Superior temporal gyrus (tissue), 1 donor: Measurements from ENCODE around the gene AGAP1.

Experiments used
- DNase-seq: peaks from one replicate; pipeline ENCODE4 v3.0.0-alpha.2; 2016; ENCODE audit errors: extremely low spot score

The AGAP1 gene

DNA sequence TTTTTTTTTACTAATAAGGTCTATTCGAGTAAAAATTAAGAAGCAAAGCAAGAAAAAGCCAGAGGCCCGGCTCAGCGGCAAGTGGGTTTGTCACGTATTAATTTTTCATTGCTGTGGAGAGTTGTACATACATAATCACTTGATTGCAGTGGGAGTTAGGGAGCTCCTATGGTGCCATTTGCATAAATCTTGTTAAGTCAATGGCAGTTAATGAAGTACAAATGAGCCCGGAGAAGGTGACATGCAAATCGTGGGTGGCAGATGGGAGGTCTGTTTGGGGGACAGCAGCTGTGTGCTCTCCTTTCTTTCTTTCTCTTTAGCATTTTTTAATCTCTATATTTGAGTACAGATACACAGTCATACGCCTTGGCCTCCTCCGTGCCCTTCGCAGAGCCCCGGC lies 317.0 kb downstream of the AGAP1 start:
- no peak for DNase-seq

GRCh38 chr2:235811446-235812184 lies 317.8 kb downstream of the AGAP1 start:
- no peak for DNase-seq

- DNase-seq: no peak
Observed at GRCh38 chr2:235812185-235812665, 318.4 kb downstream of the AGAP1 start.

- DNase-seq: no peak
Observed at GRCh38 chr2:235813398-235813797, 319.6 kb downstream of the AGAP1 start.

DNA sequence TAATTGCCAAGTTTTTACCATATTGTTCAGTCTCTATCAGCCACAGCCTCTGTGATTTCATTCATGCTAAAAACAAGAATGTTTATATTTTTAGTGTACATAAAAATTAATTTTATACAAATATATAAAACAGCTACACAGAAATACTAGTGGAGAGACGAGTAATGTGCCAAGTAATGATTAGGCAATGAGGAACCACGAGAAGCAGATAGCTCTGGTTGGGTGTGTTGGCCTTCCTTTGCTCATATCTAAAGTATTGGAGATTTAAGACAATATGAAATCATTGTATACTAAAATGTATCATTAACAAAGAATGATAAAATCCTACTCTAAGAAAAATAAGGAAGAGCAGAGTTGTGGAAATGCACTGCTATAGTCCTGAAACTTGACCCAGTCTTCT lies 326.7 kb downstream of the AGAP1 start:
- DNase-seq: no peak

- DNase-seq: no peak
Observed at GRCh38 chr2:235824331-235824730, 330.5 kb downstream of the AGAP1 start.

DNA sequence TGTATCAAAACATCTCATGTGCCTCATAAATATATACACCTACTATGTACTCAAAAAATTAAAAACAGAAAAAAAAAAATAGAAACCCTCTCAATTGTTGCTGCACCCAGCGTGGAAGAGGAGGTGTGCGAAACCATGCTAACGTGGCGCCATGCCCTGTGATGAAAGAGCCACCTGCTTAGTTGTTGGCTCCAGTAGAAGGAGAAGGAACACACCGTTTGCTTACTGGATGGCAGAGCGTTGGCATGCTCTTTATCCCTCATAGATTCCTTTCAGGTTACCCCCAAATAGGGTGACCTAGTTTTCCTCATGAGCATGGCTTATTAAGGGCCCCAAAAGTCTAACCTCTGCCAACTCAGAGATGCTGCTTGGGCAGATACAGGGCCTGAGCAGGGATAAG lies 332.1 kb downstream of the AGAP1 start:
- no peak for DNase-seq

GRCh38 chr2:235826826-235827225 lies 333.0 kb downstream of the AGAP1 start:
- no peak for DNase-seq

GRCh38 chr2:235827585-235827992 lies 333.7 kb downstream of the AGAP1 start:
- no peak for DNase-seq

- DNase-seq: no peak
Observed at GRCh38 chr2:235829726-235830125, 335.9 kb downstream of the AGAP1 start.

GRCh38 chr2:235831755-235832154 lies 337.9 kb downstream of the AGAP1 start:
- DNase-seq: no peak

DNA sequence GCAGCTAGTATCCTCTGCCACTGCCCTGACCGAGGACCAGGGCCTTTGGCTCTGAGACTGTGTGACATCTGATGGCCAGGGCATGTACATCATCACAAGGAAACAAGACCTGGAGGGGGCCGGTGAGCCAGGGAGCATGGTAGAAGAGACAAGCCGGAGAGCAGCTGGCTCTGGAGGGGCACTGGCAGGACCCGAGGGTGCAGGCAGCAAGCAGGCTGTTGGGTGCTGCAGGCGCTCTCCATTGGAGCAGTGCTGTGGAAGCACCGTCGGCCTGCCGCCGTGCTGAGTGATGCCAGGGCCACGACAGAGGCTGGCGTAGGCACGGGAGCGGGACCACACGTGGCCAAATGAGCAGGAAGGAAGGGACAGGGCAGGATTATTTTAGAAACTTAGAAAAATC lies 339.1 kb downstream of the AGAP1 start:
- no peak for DNase-seq

- DNase-seq: no peak
Observed at GRCh38 chr2:235833971-235834620, 340.3 kb downstream of the AGAP1 start.

- no peak for DNase-seq
Observed at GRCh38 chr2:235834781-235835180, 340.9 kb downstream of the AGAP1 start.

GRCh38 chr2:235835810-235836209 lies 342.0 kb downstream of the AGAP1 start:
- DNase-seq: no peak

DNA sequence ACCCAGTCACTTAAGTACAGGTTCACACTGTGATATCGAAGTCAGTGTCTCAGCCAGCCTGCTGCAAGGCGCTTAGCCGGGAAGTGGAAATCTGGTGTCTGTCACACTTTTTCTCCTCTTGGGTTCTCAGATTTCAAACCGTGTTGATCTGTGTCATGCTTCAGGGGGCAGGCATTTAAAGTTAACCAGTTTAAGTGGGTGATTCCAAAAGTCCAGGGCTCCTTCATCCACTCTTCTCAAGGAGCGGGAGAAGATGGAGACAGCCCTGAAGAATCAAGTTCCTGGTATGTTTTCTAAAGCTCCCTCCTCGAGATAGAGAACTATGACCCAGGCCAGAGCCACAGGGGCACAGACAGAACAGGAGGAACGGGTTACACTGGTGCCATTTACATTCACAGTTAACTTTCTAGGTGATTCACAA lies 342.7 kb downstream of the AGAP1 start:
- DNase-seq: no peak

- no peak for DNase-seq
Observed at GRCh38 chr2:235839226-235839625, 345.4 kb downstream of the AGAP1 start.

DNA sequence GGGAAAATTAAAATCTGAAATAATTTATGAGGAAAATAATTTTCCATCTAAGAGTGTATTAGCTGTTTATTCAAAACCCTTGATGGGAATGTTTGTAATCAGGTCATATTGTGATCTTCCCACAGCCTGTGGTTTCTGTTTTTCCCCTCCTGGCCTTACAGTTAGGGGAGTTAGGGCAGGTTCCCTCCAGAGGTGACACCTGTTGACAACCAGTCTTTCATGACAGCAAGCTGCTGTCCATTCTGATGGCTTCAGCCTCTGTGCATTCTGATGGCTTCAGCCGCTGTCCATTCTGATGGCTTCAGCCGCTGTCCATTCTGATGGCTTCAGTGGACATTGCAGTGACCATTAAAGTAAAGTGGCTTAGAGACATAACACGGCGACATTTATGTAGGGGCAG lies 346.1 kb downstream of the AGAP1 start:
- no peak for DNase-seq

GRCh38 chr2:235841863-235842262 lies 348.0 kb downstream of the AGAP1 start:
- no peak for DNase-seq

GRCh38 chr2:235842941-235843340 lies 349.1 kb downstream of the AGAP1 start:
- no peak for DNase-seq

DNA sequence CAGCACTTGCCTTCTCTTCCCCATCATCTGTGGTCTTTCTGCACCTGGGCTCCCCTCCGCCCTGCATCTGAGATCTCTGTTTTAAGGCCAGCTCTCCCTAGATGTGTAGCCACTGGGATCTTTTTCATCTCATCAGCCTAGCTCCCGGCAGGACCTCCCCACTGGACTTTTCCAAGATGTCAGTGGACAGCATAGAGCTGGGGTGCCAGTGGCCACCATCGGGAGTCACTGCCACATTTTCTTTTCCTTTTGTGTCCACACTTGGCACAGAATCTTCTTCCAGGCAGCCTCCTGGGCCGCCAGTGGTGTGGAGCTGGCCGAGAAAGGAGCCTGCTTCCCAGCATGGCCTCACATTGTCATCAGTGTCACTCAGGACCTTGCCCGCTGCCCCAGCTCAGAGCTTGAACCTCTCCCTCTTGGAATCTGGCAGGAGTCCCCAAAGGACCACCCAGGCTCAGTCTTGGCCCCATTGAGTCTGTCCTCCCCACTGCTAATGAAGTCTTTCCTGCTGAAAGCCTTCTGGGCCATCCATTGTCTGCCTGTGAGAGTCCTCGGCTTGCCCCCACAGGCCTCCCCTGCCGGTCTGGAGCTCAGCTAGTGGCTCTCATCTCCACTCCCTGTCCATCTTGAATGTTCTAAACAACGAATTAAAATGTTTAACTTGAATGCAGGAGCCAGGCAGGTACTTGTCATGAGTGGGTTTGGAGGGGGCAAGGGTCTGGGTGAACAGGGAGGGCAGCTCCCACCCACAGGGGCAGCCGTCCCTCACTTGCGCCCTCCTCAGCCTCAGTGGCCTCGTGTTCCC lies 349.9 kb downstream of the AGAP1 start:
- no peak for DNase-seq

- no peak for DNase-seq
Observed at GRCh38 chr2:235844561-235844960, 350.7 kb downstream of the AGAP1 start.

DNA sequence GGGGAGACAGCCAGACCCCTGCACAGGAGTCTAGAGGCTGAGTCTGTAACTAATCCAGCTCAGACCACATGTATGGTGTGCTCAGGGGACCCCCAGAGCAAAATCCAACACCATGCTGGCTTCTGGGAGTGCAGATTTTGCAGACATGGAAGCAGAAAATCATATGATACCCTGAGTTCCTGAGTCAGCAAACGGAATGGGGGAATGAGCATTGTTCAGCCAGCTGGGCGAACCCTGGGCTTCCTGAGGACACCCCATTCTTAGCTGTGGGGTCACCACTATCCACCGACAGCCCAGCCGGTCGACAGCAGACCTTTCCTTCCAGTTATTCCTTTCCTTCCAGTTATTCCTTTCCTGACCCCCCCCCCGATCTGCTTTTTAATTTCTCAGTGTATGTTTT lies 351.4 kb downstream of the AGAP1 start:
- no peak for DNase-seq
